Measurements from ENCODE around the gene THBS3. TPM values are rescaled to one million over a fixed set of nuclear protein-coding genes. Genes with fewer than 3 reads are reported as not detected.

Gene THBS3
- 11.7 and 41.6 TPM in 2 replicates for total RNA-seq

DNA sequence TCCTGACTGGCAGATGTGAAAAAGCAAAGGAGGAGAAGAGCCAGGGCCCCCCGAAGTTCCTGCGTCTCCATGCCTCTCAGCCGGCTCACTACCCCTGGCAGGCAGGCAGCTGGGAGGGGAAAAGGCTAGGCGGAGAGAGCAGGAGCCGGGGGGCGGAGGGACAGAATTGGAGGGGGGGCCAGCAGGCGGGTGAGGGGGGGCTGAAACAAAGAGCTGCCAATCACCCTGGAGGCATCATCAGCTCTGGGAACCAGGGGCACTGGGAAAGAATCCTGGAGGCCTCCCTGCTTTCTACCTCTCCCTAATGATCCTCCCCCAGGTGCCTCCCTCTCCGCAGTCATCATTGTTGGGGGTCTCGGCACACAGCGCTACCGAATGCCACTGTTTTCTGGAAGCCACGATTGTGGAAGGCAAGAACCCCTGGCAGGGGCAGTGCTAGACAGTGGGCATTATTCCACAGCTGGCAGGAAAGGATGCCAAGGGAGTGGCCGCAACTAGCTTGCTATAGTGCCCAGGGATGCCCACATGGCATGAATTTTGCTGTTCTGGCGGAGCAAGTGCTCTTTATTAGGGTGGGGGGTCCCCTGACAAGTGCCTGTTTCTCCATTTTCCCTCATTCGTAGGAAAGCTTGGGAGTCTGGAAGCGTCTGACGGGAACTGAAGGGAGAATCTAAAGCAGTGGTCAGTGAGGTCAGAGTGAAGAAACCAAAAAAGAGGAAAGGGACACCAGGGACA lies at the start of gene THBS3:
Gene THBS3, minus strand, starts transcription at position 92 of the 735 bp plus-strand sequence. Its CDS starts 21 bp downstream, at position 71.

DNA sequence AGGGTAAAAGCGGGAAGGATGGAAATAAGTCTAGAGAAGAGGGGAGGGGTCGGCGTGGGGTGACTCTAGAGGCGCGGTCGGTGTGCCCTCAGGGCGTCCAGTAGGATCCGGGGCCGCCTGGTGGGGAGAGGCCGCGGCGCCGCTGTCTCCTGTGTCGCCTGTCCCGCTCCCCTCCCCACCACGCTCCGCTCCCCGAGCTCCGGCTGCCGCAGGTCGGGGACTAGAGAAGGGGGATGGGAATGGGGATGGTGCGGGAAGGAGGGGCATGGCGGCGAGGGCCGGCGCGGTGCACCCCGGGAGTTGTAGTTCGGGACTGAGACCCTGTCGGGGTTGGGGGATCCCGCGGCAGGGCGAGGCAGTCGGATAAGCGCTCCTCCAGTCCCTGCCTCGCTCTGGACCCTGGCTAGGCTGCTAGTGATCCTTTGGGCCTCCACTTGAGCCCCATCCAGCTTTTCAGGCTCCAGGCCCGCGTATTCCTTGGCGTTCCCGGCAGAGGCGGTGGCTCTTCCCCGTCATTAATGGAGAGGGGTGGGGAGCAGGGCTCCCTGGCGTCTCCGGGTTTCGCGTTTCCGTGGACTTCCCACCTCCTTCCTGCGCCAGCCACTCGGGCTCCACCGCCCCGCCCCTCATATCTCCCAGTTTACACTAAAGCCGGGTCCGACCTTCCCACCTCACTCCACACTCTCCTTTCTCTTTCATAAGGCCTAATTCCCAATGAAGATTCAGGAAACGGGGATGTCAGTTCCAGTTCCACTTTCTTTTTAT lies 47.7 kb upstream of the THBS3 start, which contains the start of gene ENTREP3:
Gene ENTREP3, minus strand, starts transcription at position 241 of the 765 bp plus-strand sequence. CDS start 606 bp downstream, outside the sequence.

DNA sequence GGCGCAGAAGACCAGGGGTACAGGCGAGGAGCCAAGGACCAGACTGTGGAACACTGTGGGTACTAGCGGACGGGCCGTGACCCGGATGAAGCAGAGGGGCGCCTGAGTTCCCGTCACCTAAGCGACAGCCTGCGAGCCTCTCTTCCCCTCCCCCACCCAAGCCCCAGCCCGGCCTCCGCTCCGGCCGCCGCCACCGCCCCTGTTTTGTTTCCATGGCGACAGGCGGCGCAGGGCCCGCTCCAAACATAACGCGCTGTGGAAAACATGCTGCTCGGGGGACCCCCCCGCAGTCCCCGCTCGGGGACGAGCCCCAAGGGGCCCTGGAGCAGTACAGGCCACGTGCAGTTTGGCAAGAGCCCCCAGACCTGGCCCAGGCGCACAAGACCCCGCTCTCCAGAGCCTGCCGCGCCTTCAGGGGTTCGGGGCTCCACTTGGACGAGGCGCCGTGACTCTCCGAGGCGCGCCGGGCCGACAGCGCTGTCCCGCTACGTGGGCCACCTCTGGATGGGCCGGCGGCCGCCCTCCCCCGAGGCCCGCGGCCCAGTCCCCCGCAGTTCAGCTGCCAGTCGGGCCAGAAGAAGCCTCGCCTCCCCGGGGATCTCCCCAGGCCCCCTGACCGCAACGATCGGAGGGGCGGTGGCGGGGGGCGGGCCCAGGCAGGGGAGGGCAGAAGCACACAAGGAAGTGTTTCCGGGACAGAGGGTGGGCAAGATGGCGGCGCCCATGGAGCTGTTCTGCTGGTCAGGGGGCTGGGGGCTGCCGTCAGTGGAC lies 1.0 kb upstream of the THBS3 start, which contains the start of gene MTX1:
Gene MTX1, plus strand, starts transcription at position 155 of the 771 bp plus-strand sequence. Its CDS starts 110 bp downstream, at position 265.

DNA sequence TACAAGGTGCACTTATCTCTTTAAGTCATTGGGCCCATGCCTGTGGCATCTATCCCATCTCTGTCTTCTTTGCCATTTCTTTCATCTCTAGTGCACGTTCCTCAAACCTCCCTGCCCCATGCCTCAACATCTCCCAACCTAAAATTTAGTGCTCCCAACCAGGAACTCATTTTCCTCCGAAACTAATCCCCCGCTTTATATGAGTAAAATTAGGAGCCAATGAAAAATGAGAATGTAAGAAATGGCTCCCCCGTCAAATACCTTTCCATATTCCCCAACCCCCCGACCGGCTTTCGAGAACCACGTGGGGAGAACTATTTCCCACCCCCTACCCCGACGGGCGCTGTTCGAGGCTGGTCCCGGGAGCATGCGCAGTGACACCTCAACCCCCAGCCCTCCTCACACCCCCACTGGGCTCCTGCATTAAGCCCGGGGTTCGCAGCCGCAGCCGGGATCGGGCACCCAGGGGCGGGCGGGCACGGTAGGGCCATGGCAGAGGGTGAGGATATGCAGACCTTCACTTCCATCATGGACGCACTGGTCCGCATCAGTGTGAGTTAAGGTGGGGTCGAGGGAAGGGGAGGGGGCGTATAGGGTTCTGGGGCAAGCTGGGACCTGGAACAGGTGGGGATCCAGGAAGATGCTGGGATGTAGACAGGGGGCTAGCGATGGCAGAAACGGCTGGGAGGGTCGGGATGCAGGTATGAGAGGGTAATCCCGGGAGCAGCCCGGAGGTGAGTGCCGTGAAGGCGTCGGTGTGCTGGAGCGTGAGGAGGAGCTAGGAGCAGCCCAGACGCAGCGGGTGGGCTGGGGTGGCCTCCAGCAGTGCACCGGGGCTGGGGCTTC lies 34.0 kb downstream of the THBS3 start, which contains the start of gene TRIM46:
Gene TRIM46, plus strand, starts transcription at position 372 of the 846 bp plus-strand sequence. Its CDS starts 118 bp downstream, at position 490.

DNA sequence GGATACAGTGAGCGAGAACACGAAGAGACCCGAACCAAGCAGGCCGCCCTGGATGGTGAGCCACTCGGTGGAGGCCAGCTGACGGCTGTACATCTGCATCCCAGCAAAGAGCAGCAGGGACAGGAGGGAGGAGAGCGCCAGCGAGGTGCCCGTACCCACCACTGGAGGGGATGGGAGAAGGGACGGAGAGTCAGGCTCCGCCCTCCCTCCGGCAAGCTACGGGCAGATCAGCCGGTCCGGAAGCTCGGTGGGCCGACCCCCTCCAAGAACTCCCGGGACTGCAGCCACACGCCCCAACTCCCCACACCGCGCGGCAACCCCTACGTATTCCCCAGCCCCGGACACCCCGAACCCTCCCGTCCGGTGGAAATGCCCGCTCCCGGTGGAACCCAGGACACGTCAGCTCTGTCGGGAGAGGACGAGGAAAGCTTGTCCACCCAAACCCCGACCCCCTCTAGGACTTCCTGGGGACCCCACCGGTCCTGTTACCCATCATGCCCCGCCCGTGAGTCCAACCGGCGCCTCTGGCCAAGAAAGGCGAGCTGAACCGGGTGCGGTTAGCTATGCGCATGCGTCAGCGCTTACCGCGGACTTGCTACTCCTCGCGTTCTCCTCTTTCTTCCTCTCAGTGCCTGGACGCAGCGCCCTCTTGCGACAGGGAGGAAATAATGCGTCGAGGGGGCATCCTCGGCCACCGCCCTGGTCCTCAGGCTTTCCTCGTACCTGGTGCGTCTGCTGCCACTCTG lies 34.8 kb downstream of the THBS3 start, which contains the start of gene KRTCAP2:
Gene KRTCAP2, minus strand, starts transcription at position 573 of the 746 bp plus-strand sequence. Its CDS starts 80 bp downstream, at position 493.

Small RNA genes within 50 kb of the gene (small RNA-seq; reads per million reads assigned to genes)
- gene HMGN2P18 (ENCODE audit: low replicate concordance): not detected

Other genes with a start within 250 kb of the THBS3 start
- 18.8 and 20.4 TPM in 2 replicates for gene PYGO2, start 246.1 kb downstream of the THBS3 start, total RNA-seq
- gene SHC1, start 237.2 kb downstream of the THBS3 start, total RNA-seq: 325 and 447 TPM in 2 replicates
- gene CKS1B, start 233.2 kb downstream of the THBS3 start, total RNA-seq: 17.7 and 101 TPM in 2 replicates
- gene FLAD1, start 224.6 kb downstream of the THBS3 start, total RNA-seq: 23.4 and 36.7 TPM in 2 replicates
- 0.86 TPM in 1 of 2 replicates, not detected in the other for gene LENEP, start 214.3 kb downstream of the THBS3 start, total RNA-seq
- 30.4 and 31.4 TPM in 2 replicates for gene ZBTB7B, start 205.1 kb downstream of the THBS3 start, total RNA-seq
- 0.66 TPM in 1 of 2 replicates, not detected in the other for gene DCST2, start 174.1 kb downstream of the THBS3 start, total RNA-seq
- gene DCST1, start 174.1 kb downstream of the THBS3 start, total RNA-seq: not detected in 2 replicates
- gene ADAM15, start 156.6 kb downstream of the THBS3 start, total RNA-seq: 53.7 and 63.5 TPM in 2 replicates
- 2.0 and 3.0 TPM in 2 replicates for gene EFNA4, start 144.2 kb downstream of the THBS3 start, total RNA-seq
- 0.43 and 0.66 TPM in 2 replicates for gene EFNA3, start 129.1 kb downstream of the THBS3 start, total RNA-seq
- 0.14 TPM in 1 of 2 replicates, not detected in the other for gene EFNA1, start 80.0 kb downstream of the THBS3 start, total RNA-seq
- gene SLC50A1, start 72.0 kb downstream of the THBS3 start, total RNA-seq: 27.9 and 45.3 TPM in 2 replicates
- 24.9 and 28.6 TPM in 2 replicates for gene DPM3, start 67.4 kb downstream of the THBS3 start, total RNA-seq
- gene KRTCAP2, start 34.6 kb downstream of the THBS3 start, total RNA-seq: 74.2 and 127 TPM in 2 replicates
- gene TRIM46, start 34.0 kb downstream of the THBS3 start, total RNA-seq: 4.4 and 8.7 TPM in 2 replicates
- 45.3 and 63.3 TPM in 2 replicates for gene MTX1, start 798 bp upstream of the THBS3 start, total RNA-seq
- gene ENTREP3, start 47.6 kb upstream of the THBS3 start, total RNA-seq: 10.1 and 10.3 TPM in 2 replicates
- gene SCAMP3, start 54.5 kb upstream of the THBS3 start, total RNA-seq: 60.6 and 62.4 TPM in 2 replicates
- 22.8 and 32.9 TPM in 2 replicates for gene CLK2, start 65.6 kb upstream of the THBS3 start, total RNA-seq
- 0.57 and 2.0 TPM in 2 replicates for gene HCN3, start 69.6 kb upstream of the THBS3 start, total RNA-seq
- gene PKLR, start 93.5 kb upstream of the THBS3 start, total RNA-seq: not detected in 2 replicates
- 216 and 558 TPM in 2 replicates for gene FDPS, start 101.0 kb upstream of the THBS3 start, total RNA-seq
- gene RUSC1, start 113.0 kb upstream of the THBS3 start, total RNA-seq: 10.7 and 30.8 TPM in 2 replicates

All from placental pericyte (primary cell).